Measurements from ENCODE around the gene SYTL3. TPM values are rescaled to one million over a fixed set of nuclear protein-coding genes. Genes with fewer than 3 reads are reported as not detected.

SYTL3 gene
- total and polyA plus RNA-seq, 2 experiments from 2014 or later = 0.07 TPM; not detected in 1

DNA sequence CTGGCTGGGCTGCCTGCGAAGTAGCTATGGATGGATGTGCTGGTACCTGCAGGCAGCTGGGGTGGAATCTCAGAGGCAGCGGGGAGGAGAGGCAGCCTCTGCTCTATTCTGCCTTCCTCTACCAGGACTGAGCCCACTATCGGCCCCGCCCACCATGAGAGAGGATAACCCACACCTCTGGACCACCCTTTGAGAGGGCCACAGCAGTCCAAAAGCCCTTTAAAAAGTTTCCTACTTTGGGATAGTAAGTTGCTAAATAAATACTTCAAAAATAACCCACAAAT is 133.3 kb downstream of the SYTL3 start:
- no peak; the same call in 2 of the 3 replicates for ATAC-seq
- peaks cover 92% of the 10 kb centered on the region for H3K36me3 Mint-ChIP-seq (ENCODE audit: low read depth)
- H3K79me2 ChIP-seq (replicated peaks; ENCODE audit: insufficient read depth) = peaks cover 100% of the 10 kb centered on the region

More for the DNA sequence above, 133.3 kb downstream of the SYTL3 start:
- Histone ChIP-seq H4K20me1 (replicated peaks; ENCODE audit: insufficient read depth) (peaks cover 68% of the 10 kb centered on the region), H3K4me1 (ENCODE audit: insufficient read depth) (no peaks in the 10 kb centered on the region; the same call in 1 of the 2 replicates), H3K27me3 (ENCODE audit: insufficient read depth) (no peaks in the 10 kb centered on the region), H3F3A (replicated peaks; ENCODE audit: low read depth) (peaks cover 36% of the 10 kb centered on the region; the same call in 1 of the 2 replicates), H3K9me2 (ENCODE audit: insufficient read depth) (no peaks in the 10 kb centered on the region), H3K36me3 (ENCODE audit: insufficient read depth) (peaks cover 90% of the 10 kb centered on the region), H2AFZ (no peak overlapping the region), H3K4me2 (no peak overlapping the region), H3K4me3 (no peak overlapping the region), H3K27ac (ENCODE audit: low read depth) (peak overlapping the region; percentile 51; the same call in 1 of the 2 replicates)
- no peaks in the 10 kb centered on the region for H3K27me3 Mint-ChIP-seq (ENCODE audit: insufficient read depth, low read depth, poor library complexity)
- DNase-seq (ENCODE audit: low spot score) = no peak
- H3K4me1 Mint-ChIP-seq = peaks cover 25% of the 10 kb centered on the region; the same call in 2 of the 3 replicates
- H3K4me3 Mint-ChIP-seq = no peak overlapping the region
- TF ChIP-seq CREB1 (CRISPR knock-in tag; IDR thresholded peaks at IDR 0.05; ENCODE audit: low read depth) = no peak
- TF ChIP-seq ZNF114 (CRISPR knock-in tag; IDR thresholded peaks at IDR 0.05) = no peak
- TF ChIP-seq, protein P1, sequence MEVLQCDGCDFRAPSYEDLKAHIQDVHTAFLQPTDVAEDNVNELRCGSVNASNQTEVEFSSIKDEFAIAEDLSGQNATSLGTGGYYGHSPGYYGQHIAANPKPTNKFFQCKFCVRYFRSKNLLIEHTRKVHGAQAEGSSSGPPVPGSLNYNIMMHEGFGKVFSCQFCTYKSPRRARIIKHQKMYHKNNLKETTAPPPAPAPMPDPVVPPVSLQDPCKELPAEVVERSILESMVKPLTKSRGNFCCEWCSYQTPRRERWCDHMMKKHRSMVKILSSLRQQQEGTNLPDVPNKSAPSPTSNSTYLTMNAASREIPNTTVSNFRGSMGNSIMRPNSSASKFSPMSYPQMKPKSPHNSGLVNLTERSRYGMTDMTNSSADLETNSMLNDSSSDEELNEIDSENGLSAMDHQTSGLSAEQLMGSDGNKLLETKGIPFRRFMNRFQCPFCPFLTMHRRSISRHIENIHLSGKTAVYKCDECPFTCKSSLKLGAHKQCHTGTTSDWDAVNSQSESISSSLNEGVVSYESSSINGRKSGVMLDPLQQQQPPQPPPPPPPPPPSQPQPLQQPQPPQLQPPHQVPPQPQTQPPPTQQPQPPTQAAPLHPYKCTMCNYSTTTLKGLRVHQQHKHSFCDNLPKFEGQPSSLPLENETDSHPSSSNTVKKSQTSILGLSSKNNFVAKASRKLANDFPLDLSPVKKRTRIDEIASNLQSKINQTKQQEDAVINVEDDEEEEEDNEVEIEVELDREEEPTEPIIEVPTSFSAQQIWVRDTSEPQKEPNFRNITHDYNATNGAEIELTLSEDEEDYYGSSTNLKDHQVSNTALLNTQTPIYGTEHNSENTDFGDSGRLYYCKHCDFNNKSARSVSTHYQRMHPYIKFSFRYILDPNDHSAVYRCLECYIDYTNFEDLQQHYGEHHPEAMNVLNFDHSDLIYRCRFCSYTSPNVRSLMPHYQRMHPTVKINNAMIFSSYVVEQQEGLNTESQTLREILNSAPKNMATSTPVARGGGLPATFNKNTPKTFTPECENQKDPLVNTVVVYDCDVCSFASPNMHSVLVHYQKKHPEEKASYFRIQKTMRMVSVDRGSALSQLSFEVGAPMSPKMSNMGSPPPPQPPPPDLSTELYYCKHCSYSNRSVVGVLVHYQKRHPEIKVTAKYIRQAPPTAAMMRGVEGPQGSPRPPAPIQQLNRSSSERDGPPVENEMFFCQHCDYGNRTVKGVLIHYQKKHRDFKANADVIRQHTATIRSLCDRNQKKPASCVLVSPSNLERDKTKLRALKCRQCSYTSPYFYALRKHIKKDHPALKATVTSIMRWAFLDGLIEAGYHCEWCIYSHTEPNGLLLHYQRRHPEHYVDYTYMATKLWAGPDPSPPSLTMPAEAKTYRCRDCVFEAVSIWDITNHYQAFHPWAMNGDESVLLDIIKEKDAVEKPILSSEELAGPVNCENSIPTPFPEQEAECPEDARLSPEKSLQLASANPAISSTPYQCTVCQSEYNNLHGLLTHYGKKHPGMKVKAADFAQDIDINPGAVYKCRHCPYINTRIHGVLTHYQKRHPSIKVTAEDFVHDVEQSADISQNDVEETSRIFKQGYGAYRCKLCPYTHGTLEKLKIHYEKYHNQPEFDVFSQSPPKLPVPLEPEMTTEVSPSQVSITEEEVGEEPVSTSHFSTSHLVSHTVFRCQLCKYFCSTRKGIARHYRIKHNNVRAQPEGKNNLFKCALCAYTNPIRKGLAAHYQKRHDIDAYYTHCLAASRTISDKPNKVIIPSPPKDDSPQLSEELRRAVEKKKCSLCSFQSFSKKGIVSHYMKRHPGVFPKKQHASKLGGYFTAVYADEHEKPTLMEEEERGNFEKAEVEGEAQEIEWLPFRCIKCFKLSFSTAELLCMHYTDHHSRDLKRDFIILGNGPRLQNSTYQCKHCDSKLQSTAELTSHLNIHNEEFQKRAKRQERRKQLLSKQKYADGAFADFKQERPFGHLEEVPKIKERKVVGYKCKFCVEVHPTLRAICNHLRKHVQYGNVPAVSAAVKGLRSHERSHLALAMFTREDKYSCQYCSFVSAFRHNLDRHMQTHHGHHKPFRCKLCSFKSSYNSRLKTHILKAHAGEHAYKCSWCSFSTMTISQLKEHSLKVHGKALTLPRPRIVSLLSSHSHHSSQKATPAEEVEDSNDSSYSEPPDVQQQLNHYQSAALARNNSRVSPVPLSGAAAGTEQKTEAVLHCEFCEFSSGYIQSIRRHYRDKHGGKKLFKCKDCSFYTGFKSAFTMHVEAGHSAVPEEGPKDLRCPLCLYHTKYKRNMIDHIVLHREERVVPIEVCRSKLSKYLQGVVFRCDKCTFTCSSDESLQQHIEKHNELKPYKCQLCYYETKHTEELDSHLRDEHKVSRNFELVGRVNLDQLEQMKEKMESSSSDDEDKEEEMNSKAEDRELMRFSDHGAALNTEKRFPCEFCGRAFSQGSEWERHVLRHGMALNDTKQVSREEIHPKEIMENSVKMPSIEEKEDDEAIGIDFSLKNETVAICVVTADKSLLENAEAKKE (CRISPR knock-in tag; IDR thresholded peaks at IDR 0.05) = no peak
- no peak for TF ChIP-seq JUNB (IDR thresholded peaks at IDR 0.05; ENCODE audit: unreplicated experiment)
- no peak for TF ChIP-seq EZH2 (IDR thresholded peaks at IDR 0.05; ENCODE audit: low read depth, unreplicated experiment)
- TF ChIP-seq, protein P2, sequence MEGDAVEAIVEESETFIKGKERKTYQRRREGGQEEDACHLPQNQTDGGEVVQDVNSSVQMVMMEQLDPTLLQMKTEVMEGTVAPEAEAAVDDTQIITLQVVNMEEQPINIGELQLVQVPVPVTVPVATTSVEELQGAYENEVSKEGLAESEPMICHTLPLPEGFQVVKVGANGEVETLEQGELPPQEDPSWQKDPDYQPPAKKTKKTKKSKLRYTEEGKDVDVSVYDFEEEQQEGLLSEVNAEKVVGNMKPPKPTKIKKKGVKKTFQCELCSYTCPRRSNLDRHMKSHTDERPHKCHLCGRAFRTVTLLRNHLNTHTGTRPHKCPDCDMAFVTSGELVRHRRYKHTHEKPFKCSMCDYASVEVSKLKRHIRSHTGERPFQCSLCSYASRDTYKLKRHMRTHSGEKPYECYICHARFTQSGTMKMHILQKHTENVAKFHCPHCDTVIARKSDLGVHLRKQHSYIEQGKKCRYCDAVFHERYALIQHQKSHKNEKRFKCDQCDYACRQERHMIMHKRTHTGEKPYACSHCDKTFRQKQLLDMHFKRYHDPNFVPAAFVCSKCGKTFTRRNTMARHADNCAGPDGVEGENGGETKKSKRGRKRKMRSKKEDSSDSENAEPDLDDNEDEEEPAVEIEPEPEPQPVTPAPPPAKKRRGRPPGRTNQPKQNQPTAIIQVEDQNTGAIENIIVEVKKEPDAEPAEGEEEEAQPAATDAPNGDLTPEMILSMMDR (conservative IDR thresholded peaks at IDR 0.05; ENCODE audit: low read depth in 2 of 2) = no peak
- no peak for TF ChIP-seq STAT1 (IDR thresholded peaks at IDR 0.05; ENCODE audit: unreplicated experiment)
- no peak for TF ChIP-seq ZNF331 (CRISPR knock-in tag; IDR thresholded peaks at IDR 0.05; ENCODE audit: low read depth)
- TF ChIP-seq NANOG (IDR thresholded peaks at IDR 0.05; ENCODE audit: borderline replicate concordance) = no peak
- no peak overlapping the region for H3K27ac Mint-ChIP-seq
- H3K9me3 Mint-ChIP-seq = no peaks in the 10 kb centered on the region
